Smooth muscle cell (in vitro differentiated cells): ENCODE measurements around the gene LSM10. TPM values are rescaled to one million over a fixed set of nuclear protein-coding genes. Genes with fewer than 3 reads are reported as not detected.

Experiments
- DNase-seq: peaks from one replicate; lab custom pipeline; 2025; ENCODE audit not compliant: unreplicated experiment; lab: John Stamatoyannopoulos, UW
- H2AFZ ChIP-seq: fragments of 200-600 bp; sonication (generic); 2 replicates; pipeline ENCODE4 v1.6.0; 2016; ENCODE audit warnings: antibody characterized with exemption, low read depth, mild to moderate bottlenecking
- H3F3A ChIP-seq: fragments of 200-600 bp; sonication (generic); 2 replicates; pipeline ENCODE4 v1.6.0; 2017; ENCODE audit warnings: antibody characterized with exemption, low read depth
- H3K27ac ChIP-seq: fragments of 200-600 bp; sonication (generic); 2 replicates; pipeline ENCODE4 v1.5.1; 2016; ENCODE audit warnings: low read depth, mild to moderate bottlenecking
- H3K27me3 ChIP-seq: fragments of 200-600 bp; sonication (generic); 2 replicates; pipeline ENCODE4 v1.6.1; 2016; ENCODE audit warnings: low read depth, mild to moderate bottlenecking
- H3K36me3 ChIP-seq: fragments of 200-600 bp; sonication (generic); 2 replicates; pipeline ENCODE4 v1.5.1; 2016; ENCODE audit warnings: low read depth
- H3K4me1 ChIP-seq: fragments of 200-600 bp; sonication (generic); 2 replicates; pipeline ENCODE4 v1.5.1; 2016; ENCODE audit warnings: low read depth
- H3K4me2 ChIP-seq: fragments of 200-600 bp; sonication (generic); 2 replicates; pipeline ENCODE4 v1.6.0; 2016; ENCODE audit warnings: mild to moderate bottlenecking
- H3K4me3 ChIP-seq: fragments of 200-600 bp; sonication (generic); 2 replicates; pipeline ENCODE4 v1.5.1; 2016; ENCODE audit warnings: mild to moderate bottlenecking
- H3K79me2 ChIP-seq: fragments of 200-600 bp; sonication (generic); 2 replicates; pipeline ENCODE4 v1.6.0; 2016; ENCODE audit warnings: low read depth, mild to moderate bottlenecking
- H3K9ac ChIP-seq: fragments of 200-600 bp; sonication (generic); 2 replicates; pipeline ENCODE4 v1.6.0; 2016; ENCODE audit warnings: low read depth
- H3K9me3 ChIP-seq: fragments of 200-600 bp; sonication (generic); replicated peaks from 2 replicates; pipeline ENCODE4 v1.5.1; 2016; ENCODE audit warnings: low read depth
- H4K20me1 ChIP-seq: fragments of 200-600 bp; sonication (generic); 2 replicates; pipeline ENCODE4 v1.6.0; 2016; ENCODE audit warnings: low read depth
- WGBS: methylation state at CpG from one replicate; pipeline ENCODE4 v1.1.7; 2016; ENCODE audit warnings: low lambda C conversion rate; 5-methylcytosine and 5-hydroxymethylcytosine counted together
- polyA plus RNA-seq: library from polyadenylated mRNA; unstranded; fragments of >200 nt; fragmentation: Nextera tagmentation; extraction: Ambion mirVana; gene quantifications from 2 replicates; pipeline ENCODE4 v1.2.1, GENCODE V29; 2016
- total RNA-seq: library from RNA; depleted of rRNA; stranded (reverse); fragments of >200 nt; gene quantifications from 2 replicates; pipeline ENCODE4 v1.2.3, GENCODE V29; 2014
- TF ChIP-seq, protein P1 (sequence below): fragments of 200-600 bp; sonication (generic); IDR thresholded peaks from 2 replicates; pipeline ENCODE4 v1.5.1; 2017; ENCODE audit warnings: borderline replicate concordance, mild to moderate bottlenecking, antibody characterized with exemption; ENCODE audit not compliant: insufficient read depth, poor library complexity, severe bottlenecking

The LSM10 gene
- total and polyA plus RNA-seq, 2 experiments from 2014 or later: 12.2 to 72.9 TPM

- Histone ChIP-seq H3K4me2 (peak overlapping the region; percentile 87), H3K9ac (peak overlapping the region; percentile 86), H3K27me3 (no peaks in the 10 kb centered on the region), H3K4me3 (peak overlapping the region; percentile 77), H3F3A (peaks cover 8% of the 10 kb centered on the region), H3K4me1 (peaks cover 13% of the 10 kb centered on the region), H3K79me2 (peaks cover 49% of the 10 kb centered on the region), H3K9me3 (no peaks in the 10 kb centered on the region), H3K27ac (peak overlapping the region; percentile 92), H2AFZ (no peak overlapping the region), H3K36me3 (no peaks in the 10 kb centered on the region), H4K20me1 (no peaks in the 10 kb centered on the region)
- no peak for DNase-seq
- TF ChIP-seq, protein P1, sequence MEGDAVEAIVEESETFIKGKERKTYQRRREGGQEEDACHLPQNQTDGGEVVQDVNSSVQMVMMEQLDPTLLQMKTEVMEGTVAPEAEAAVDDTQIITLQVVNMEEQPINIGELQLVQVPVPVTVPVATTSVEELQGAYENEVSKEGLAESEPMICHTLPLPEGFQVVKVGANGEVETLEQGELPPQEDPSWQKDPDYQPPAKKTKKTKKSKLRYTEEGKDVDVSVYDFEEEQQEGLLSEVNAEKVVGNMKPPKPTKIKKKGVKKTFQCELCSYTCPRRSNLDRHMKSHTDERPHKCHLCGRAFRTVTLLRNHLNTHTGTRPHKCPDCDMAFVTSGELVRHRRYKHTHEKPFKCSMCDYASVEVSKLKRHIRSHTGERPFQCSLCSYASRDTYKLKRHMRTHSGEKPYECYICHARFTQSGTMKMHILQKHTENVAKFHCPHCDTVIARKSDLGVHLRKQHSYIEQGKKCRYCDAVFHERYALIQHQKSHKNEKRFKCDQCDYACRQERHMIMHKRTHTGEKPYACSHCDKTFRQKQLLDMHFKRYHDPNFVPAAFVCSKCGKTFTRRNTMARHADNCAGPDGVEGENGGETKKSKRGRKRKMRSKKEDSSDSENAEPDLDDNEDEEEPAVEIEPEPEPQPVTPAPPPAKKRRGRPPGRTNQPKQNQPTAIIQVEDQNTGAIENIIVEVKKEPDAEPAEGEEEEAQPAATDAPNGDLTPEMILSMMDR: no peak
- 96% methylated on average over 7 of the region's 7 CpGs for WGBS
These were observed 766 bp upstream of the LSM10 start for GRCh38 chr1:36398370-36398977.

DNA sequence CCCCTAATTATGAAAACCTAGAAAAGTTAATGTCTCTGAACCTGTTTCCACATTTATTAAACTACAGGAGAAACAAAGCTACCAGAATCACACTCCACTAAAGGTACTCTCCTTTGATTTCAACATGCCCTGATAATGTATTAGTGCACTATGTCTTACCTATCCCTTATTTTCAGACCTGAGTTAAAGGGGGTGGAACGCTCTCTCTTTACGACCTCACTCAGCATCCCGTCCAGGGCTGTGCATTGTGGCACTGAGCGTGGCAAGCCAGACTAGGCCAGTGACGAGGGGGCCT is 678 bp downstream of the LSM10 start:
- Histone ChIP-seq H3K36me3 (no peaks in the 10 kb centered on the region), H3K27ac (peak overlapping the region; percentile 92), H4K20me1 (no peaks in the 10 kb centered on the region), H3K79me2 (peaks cover 40% of the 10 kb centered on the region), H3K4me2 (peak overlapping the region; percentile 87), H3K27me3 (no peaks in the 10 kb centered on the region), H3K4me1 (peaks cover 13% of the 10 kb centered on the region), H2AFZ (peak overlapping the region; percentile 69), H3K4me3 (peak overlapping the region; percentile 77), H3K9me3 (no peaks in the 10 kb centered on the region), H3F3A (peaks cover 8% of the 10 kb centered on the region), H3K9ac (peak overlapping the region; percentile 86)
- DNase-seq: no peak
- WGBS: 10% methylated on average over 5 of the region's 5 CpGs
- TF ChIP-seq, protein P1: no peak

DNA sequence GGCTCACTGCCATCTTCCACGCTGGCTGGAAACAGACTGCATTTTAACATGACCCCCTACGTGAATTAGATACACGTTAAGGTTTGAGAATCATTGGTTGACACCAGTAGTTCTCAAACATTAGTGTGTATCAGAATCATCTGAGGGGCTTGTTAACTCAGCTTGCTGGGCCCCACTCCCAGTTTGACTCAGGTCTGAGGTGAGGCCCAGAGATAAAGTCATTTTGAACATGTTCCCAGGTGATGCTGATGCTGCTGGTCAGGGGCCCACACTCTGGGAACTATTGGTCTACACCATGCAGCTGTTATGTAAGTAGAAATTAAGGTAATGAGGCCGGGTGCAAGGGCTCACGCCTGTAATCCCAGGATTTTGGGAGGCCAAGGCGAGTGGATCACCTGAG is 1.3 kb downstream of the LSM10 start:
- Histone ChIP-seq H3K27ac (no peak overlapping the region), H3K79me2 (peaks cover 36% of the 10 kb centered on the region), H3K27me3 (no peaks in the 10 kb centered on the region), H3K4me1 (peaks cover 13% of the 10 kb centered on the region), H3K4me3 (peak overlapping the region; percentile 77), H3K9me3 (no peaks in the 10 kb centered on the region), H4K20me1 (no peaks in the 10 kb centered on the region), H3K9ac (peak overlapping the region; percentile 86), H3K4me2 (peak overlapping the region; percentile 87), H2AFZ (no peak overlapping the region), H3F3A (peaks cover 3% of the 10 kb centered on the region), H3K36me3 (no peaks in the 10 kb centered on the region)
- TF ChIP-seq, protein P1: no peak
- no peak for DNase-seq
- 96% methylated on average over 6 of the region's 6 CpGs for WGBS

DNA sequence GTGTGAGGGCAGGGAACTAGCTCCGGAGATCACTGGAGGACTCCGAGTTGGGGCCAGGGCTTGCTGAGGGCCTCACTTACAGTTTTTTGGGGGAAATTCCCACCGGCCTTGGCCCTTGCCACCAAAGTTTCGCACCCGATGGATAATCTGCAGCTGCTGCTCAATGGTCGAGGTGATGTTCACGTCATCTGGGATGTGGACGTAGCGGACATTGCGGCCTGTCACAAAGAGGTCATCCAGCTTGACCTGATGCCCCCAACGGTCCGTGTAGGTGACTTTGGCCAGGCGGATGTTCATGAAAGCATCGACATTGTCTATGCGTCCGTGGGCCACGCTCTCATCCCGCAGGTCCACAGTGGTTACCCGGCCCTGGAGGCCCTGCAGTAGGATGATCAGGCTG is 4.0 kb downstream of the LSM10 start:
- no peak overlapping the region for H3K4me2 ChIP-seq
- H2AFZ ChIP-seq: no peak overlapping the region
- no peak overlapping the region for H3K27ac ChIP-seq
- H3K4me1 ChIP-seq: peaks cover 13% of the 10 kb centered on the region
- H4K20me1 ChIP-seq: no peaks in the 10 kb centered on the region
- TF ChIP-seq, protein P1: no peak
- peaks cover 36% of the 10 kb centered on the region for H3K79me2 ChIP-seq
- no peak for DNase-seq
- H3F3A ChIP-seq: peaks cover 2% of the 10 kb centered on the region
- H3K27me3 ChIP-seq: no peaks in the 10 kb centered on the region
- no peaks in the 10 kb centered on the region for H3K36me3 ChIP-seq
- 99% methylated on average over 19 of the region's 19 CpGs for WGBS
- no peaks in the 10 kb centered on the region for H3K9me3 ChIP-seq
- no peak overlapping the region for H3K9ac ChIP-seq
- H3K4me3 ChIP-seq: no peak overlapping the region
